D721Med (cell line): ENCODE data around the gene GRB7.
"Not testable (repeated sequence)": the region's sequence is repeated elsewhere in the genome, so short reads cannot be mapped to it uniquely, and the experiment has no call there.

Source experiments
- DNase-seq: peaks from one replicate; pipeline ENCODE4 v3.0.0; 2011; ENCODE audit warnings: low spot score; ENCODE audit not compliant: insufficient read length
- FAIRE-seq: peaks from 2 replicates; lab custom pipeline; 2011; peaks lifted over from hg19 to GRCh38; lab: Jason Lieb, UNC
- TF ChIP-seq, protein P1 (sequence below): IDR thresholded peaks from 2 replicates; pipeline ENCODE4 v1.5.1; 2012; ENCODE audit warnings: mild to moderate bottlenecking, control low read depth; ENCODE audit not compliant: insufficient read depth; ENCODE audit errors: missing control alignments

Gene GRB7

DNA sequence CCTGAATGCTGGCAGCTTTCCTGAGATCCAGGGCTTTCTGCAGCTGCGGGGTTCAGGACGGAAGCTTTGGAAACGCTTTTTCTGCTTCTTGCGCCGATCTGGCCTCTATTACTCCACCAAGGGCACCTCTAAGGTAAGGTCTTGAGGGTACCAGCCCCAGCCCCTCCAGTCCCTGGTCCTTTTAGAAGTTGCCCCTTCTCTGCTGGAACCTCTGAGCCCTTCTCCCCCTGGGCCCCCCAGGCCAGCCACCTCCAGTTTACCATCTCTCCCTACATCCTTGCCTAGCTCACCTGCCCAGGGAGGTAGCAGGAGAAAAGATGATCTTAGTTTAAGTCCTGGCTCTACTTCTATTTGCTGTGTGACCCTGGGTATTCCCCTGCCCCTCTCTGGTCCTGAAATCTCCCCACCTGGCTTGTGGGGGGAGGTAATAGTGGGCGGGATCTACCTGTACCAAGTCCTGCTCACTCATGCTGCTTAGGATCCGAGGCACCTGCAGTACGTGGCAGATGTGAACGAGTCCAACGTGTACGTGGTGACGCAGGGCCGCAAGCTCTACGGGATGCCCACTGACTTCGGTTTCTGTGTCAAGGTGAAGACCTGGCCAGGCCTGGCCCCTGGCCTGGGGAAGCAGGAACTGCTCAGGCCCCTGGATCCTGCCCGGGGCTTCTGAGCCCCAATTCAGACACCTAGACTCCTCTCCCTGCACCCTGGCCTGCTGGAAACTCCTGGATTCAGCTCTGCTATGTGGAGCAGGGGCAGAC lies 6.5 kb downstream of the GRB7 start:
- TF ChIP-seq, protein P1, sequence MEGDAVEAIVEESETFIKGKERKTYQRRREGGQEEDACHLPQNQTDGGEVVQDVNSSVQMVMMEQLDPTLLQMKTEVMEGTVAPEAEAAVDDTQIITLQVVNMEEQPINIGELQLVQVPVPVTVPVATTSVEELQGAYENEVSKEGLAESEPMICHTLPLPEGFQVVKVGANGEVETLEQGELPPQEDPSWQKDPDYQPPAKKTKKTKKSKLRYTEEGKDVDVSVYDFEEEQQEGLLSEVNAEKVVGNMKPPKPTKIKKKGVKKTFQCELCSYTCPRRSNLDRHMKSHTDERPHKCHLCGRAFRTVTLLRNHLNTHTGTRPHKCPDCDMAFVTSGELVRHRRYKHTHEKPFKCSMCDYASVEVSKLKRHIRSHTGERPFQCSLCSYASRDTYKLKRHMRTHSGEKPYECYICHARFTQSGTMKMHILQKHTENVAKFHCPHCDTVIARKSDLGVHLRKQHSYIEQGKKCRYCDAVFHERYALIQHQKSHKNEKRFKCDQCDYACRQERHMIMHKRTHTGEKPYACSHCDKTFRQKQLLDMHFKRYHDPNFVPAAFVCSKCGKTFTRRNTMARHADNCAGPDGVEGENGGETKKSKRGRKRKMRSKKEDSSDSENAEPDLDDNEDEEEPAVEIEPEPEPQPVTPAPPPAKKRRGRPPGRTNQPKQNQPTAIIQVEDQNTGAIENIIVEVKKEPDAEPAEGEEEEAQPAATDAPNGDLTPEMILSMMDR = no peak
- DNase-seq (no peak), FAIRE-seq (no peak)

DNA sequence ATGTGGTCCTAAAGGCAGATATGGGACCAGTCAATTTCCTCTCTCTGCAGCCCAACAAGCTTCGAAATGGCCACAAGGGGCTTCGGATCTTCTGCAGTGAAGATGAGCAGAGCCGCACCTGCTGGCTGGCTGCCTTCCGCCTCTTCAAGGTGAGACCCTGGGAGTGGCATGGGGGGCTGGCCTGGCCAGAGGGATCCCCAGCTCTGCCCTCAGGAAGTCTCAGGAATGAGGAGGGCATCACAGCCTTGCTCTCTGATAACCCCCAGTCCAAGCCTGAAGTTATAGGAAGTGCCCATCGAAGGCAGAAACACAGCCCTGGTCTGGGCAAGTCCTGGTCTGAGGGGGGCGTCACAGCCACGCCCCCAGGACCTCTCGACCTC lies 7.1 kb downstream of the GRB7 start:
- DNase-seq (no peak), FAIRE-seq (no peak)
- TF ChIP-seq, protein P1 = no peak

- FAIRE-seq (no peak), DNase-seq (no peak)
- TF ChIP-seq, protein P1 = no peak
Observed at GRCh38 chr17:39745335-39746144, 7.8 kb downstream of the GRB7 start.

DNA sequence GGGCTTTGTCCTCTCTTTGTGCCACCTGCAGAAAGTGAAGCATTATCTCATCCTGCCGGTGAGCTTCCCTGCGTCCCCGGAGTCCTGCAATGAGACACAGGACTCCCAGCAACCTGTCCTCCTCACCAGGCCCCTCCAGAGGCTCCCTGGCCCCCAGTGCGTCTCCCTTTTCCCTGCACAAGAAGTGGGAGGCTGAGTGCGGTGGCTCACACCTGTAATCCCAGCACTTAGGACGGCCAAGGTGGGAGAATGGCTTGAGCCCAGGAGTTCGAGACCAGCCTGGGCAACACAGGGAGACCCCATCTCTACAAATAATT lies 8.4 kb downstream of the GRB7 start:
- TF ChIP-seq, protein P1 = no peak
- FAIRE-seq = no peak
- no peak for DNase-seq

DNA sequence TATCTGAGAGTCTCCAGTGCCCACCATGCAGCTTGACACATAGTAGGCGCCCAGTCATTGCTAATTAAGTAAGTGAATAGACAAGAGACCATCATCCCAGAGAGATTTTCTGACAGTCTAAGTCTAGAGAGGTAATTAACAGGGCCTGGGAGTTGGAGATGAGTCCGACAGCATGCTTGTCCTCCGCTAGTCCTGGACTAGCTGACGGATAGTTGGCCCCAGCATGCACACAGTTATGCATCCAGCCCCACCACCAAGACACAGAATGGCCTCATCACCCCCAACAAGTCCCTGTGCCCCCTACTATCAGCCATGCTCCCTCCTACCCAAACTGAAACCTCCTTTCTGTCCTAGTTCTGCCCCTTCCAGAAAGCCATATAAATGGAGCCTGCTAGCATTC lies 10.0 kb downstream of the GRB7 start:
- FAIRE-seq = no peak
- TF ChIP-seq, protein P1 = no peak

GRCh38 chr17:39748444-39749034 lies 10.8 kb downstream of the GRB7 start:
- not testable (repeated sequence) for DNase-seq, FAIRE-seq

More for the DNA sequence above, 10.0 kb downstream of the GRB7 start:
- DNase-seq = no peak

- TF ChIP-seq, protein P1 = no peak
- DNase-seq = no peak
- FAIRE-seq = no peak
Observed at GRCh38 chr17:39750131-39751015, 12.6 kb downstream of the GRB7 start.
